GM23248 (cell line): ENCODE results near the gene YJEFN3. TPM values are rescaled to one million over a fixed set of nuclear protein-coding genes. Genes with fewer than 3 reads are reported as not detected.
A peak's percentile ranks its signal among the peaks of the same experiment; 100 is the strongest.

Experiments used
- DNase-seq: peaks from one replicate; pipeline ENCODE4 v3.0.0-alpha.2; 2015
- H2AFZ ChIP-seq: fragments of 200-600 bp; sonication (generic); 2 replicates; pipeline ENCODE4 v1.6.1; 2016; ENCODE audit warnings: antibody characterized with exemption
- H3F3A ChIP-seq: fragments of 200-600 bp; sonication (generic); 2 replicates; pipeline ENCODE4 v1.6.1; 2016; ENCODE audit warnings: mild to moderate bottlenecking, antibody characterized with exemption, mixed run types; ENCODE audit not compliant: insufficient read depth
- H3K27ac ChIP-seq: fragments of 200-600 bp; sonication (generic); 2 replicates; pipeline ENCODE4 v1.5.1; 2016; ENCODE audit warnings: mild to moderate bottlenecking
- H3K27me3 ChIP-seq: fragments of 200-600 bp; sonication (generic); replicated peaks from 2 replicates; pipeline ENCODE4 v1.6.1; 2016; ENCODE audit warnings: mild to moderate bottlenecking; ENCODE audit not compliant: insufficient read depth
- H3K36me3 ChIP-seq: fragments of 200-600 bp; sonication (generic); 2 replicates; pipeline ENCODE4 v1.6.1; 2016; ENCODE audit warnings: low read depth, mild to moderate bottlenecking
- H3K4me1 ChIP-seq: fragments of 200-600 bp; sonication (generic); 2 replicates; pipeline ENCODE4 v1.6.1; 2016; ENCODE audit warnings: mild to moderate bottlenecking; ENCODE audit not compliant: insufficient read depth
- H3K4me2 ChIP-seq: fragments of 200-600 bp; sonication (generic); one replicate; pipeline ENCODE4 v1.6.1; 2016; ENCODE audit warnings: mild to moderate bottlenecking; ENCODE audit not compliant: unreplicated experiment
- H3K4me3 ChIP-seq: fragments of 200-600 bp; sonication (generic); 2 replicates; pipeline ENCODE4 v1.5.1; 2016; ENCODE audit warnings: mild to moderate bottlenecking
- H3K79me2 ChIP-seq: fragments of 200-600 bp; sonication (generic); 2 replicates; pipeline ENCODE4 v1.6.1; 2016; ENCODE audit warnings: mild to moderate bottlenecking; ENCODE audit not compliant: insufficient read depth
- H3K9ac ChIP-seq: fragments of 200-600 bp; sonication (generic); 2 replicates; pipeline ENCODE4 v1.6.1; 2016; ENCODE audit warnings: mild to moderate bottlenecking
- H3K9me2 ChIP-seq: fragments of 200-600 bp; sonication (generic); 2 replicates; pipeline ENCODE4 v1.6.1; 2016; ENCODE audit warnings: mixed run types, mild to moderate bottlenecking, moderate library complexity; ENCODE audit not compliant: insufficient read depth
- H3K9me3 ChIP-seq: fragments of 200-600 bp; sonication (generic); one replicate; pipeline ENCODE4 v1.6.1; 2017; ENCODE audit warnings: low read depth
- H4K20me1 ChIP-seq: fragments of 200-600 bp; sonication (generic); 2 replicates; pipeline ENCODE4 v1.6.0; 2016; ENCODE audit not compliant: insufficient read depth
- EZH2 ChIP-seq: fragments of 200-600 bp; sonication (generic); IDR thresholded peaks from 2 replicates; pipeline ENCODE4 v1.6.1; 2018; ENCODE audit warnings: antibody characterized with exemption, mild to moderate bottlenecking; ENCODE audit not compliant: insufficient read depth, poor library complexity, severe bottlenecking
- EZH2phosphoT487 ChIP-seq: fragments of 200-600 bp; sonication (generic); IDR thresholded peaks from 2 replicates; pipeline ENCODE4 v1.6.1; 2018; ENCODE audit warnings: antibody characterized with exemption, moderate library complexity, mild to moderate bottlenecking, low read depth; ENCODE audit not compliant: insufficient read depth
- WGBS, 2 experiments: methylation state at CpG; one replicate each; pipeline ENCODE4 v1.1.6; 2015 to 2017; ENCODE audit warnings: low lambda C conversion rate in 2 of 2, low coverage in 1 of 2; ENCODE audit errors: missing lambda C conversion rate in 2 of 2; 5-methylcytosine and 5-hydroxymethylcytosine counted together
- in situ Hi-C: fragments of 300-500 bp; cut with MboI; formaldehyde crosslinking; loops from 2 replicates; pipeline ENCODE4 v1.15.0; 2020
- polyA plus RNA-seq: library from polyadenylated mRNA; unstranded; fragments of >200 nt; fragmentation: Nextera tagmentation; extraction: Ambion mirVana; gene quantifications from 2 replicates; pipeline ENCODE4 v1.2.1, GENCODE V29; 2016
- total RNA-seq: library from RNA; depleted of rRNA; stranded (reverse); fragments of >200 nt; shearing (Covaris generic); gene quantifications from 2 replicates; pipeline ENCODE4 v1.2.3, GENCODE V29; 2014

The YJEFN3 gene
- total and polyA plus RNA-seq, 2 experiments from 2014 or later = 2.4 TPM; not detected in 1

GRCh38 chr19:19514881-19515641 is 13.7 kb upstream of the YJEFN3 start, which contains the start of gene TSSK6:
TSS of gene TSSK6 (minus strand) at chr19:19515548. CDS start at chr19:19515427, 121 bp downstream.
- H2AFZ ChIP-seq = peak within 1 kb of the TSS; percentile 84

GRCh38 chr19:19515642-19516519 is 12.8 kb upstream of the YJEFN3 start, which contains the start of gene NDUFA13:
TSS of gene NDUFA13 (plus strand) at chr19:19516225. CDS start at chr19:19516239, 14 bp downstream.
- Histone ChIP-seq H3K4me2 (peak within 1 kb of the TSS; percentile 100), H2AFZ (peak within 1 kb of the TSS; percentile 84), H3K27ac (peak within 1 kb of the TSS; percentile 62), H3K9me3 (no peaks in the 10 kb centered on the region), H3K9me2 (no peaks in the 10 kb centered on the region), H3K4me1 (peaks cover 9% of the 10 kb centered on the region), H4K20me1 (no peaks in the 10 kb centered on the region), H3F3A (no peaks in the 10 kb centered on the region), H3K4me3 (peak within 1 kb of the TSS; percentile 100), H3K79me2 (peaks cover 48% of the 10 kb centered on the region), H3K27me3 (no peaks in the 10 kb centered on the region), H3K9ac (peak within 1 kb of the TSS; percentile 90), H3K36me3 (no peaks in the 10 kb centered on the region)
- peak; percentile 94 for DNase-seq
- WGBS, 2 experiments = 4 to 5% methylated on average over 51 to 61 of the region's 61 CpGs
- in situ Hi-C loops = no loop called here
- TF ChIP-seq EZH2 (no peak), EZH2phosphoT487 (no peak)

More at GRCh38 chr19:19514881-19515641, 13.7 kb upstream of the YJEFN3 start, which contains the start of gene TSSK6:
- 85% methylated on average over 68 to 74 of the region's 74 CpGs for WGBS, 2 experiments
- H3K4me2 ChIP-seq = peak within 1 kb of the TSS; percentile 100
- peak within 1 kb of the TSS; percentile 90 for H3K9ac ChIP-seq
- peak within 1 kb of the TSS; percentile 100 for H3K4me3 ChIP-seq
- no peaks in the 10 kb centered on the region for H3K9me3 ChIP-seq
- no peaks in the 10 kb centered on the region for H3K9me2 ChIP-seq
- H3F3A ChIP-seq = no peaks in the 10 kb centered on the region
- no peaks in the 10 kb centered on the region for H4K20me1 ChIP-seq
- in situ Hi-C loops = no loop called here
- peaks cover 9% of the 10 kb centered on the region for H3K4me1 ChIP-seq
- H3K27ac ChIP-seq = peak within 1 kb of the TSS; percentile 62
- no peak for DNase-seq
- peaks cover 40% of the 10 kb centered on the region for H3K79me2 ChIP-seq
- no peaks in the 10 kb centered on the region for H3K27me3 ChIP-seq
- TF ChIP-seq EZH2phosphoT487 (no peak), EZH2 (no peak)
- H3K36me3 ChIP-seq = no peaks in the 10 kb centered on the region

- Histone ChIP-seq H3K4me1 (peaks cover 9% of the 10 kb centered on the region), H2AFZ (peak overlapping the region; percentile 84), H3K9me3 (no peaks in the 10 kb centered on the region), H3K27me3 (no peaks in the 10 kb centered on the region), H3K36me3 (0 out of 2 replicates have a peak, but pooled peaks cover 2% of the 10 kb centered on the region), H4K20me1 (no peaks in the 10 kb centered on the region), H3K9ac (peak overlapping the region; percentile 90), H3K4me3 (peak overlapping the region; percentile 100), H3K79me2 (peaks cover 62% of the 10 kb centered on the region), H3K9me2 (no peaks in the 10 kb centered on the region), H3K4me2 (peak overlapping the region; percentile 100), H3F3A (no peaks in the 10 kb centered on the region), H3K27ac (peak overlapping the region; percentile 62)
- WGBS, 2 experiments = 51 to 55% methylated on average over 10 of the region's 10 CpGs
- TF ChIP-seq EZH2 (no peak), EZH2phosphoT487 (no peak)
- in situ Hi-C loops = no loop called here
- DNase-seq = no peak
Observed at GRCh38 chr19:19517235-19517619, 11.5 kb upstream of the YJEFN3 start.

- no peak for DNase-seq
- H3K9me2 ChIP-seq = no peaks in the 10 kb centered on the region
- H3K4me3 ChIP-seq = no peak overlapping the region
- no peaks in the 10 kb centered on the region for H3K27me3 ChIP-seq
- H3K79me2 ChIP-seq = peaks cover 89% of the 10 kb centered on the region
- H2AFZ ChIP-seq = no peak overlapping the region
- no peaks in the 10 kb centered on the region for H4K20me1 ChIP-seq
- H3K4me1 ChIP-seq = peaks cover 9% of the 10 kb centered on the region
- H3K27ac ChIP-seq = no peak overlapping the region
- in situ Hi-C loops = no loop called here
- H3K36me3 ChIP-seq = 0 out of 2 replicates have a peak, but pooled peaks cover 2% of the 10 kb centered on the region
- no peaks in the 10 kb centered on the region for H3K9me3 ChIP-seq
- WGBS, 2 experiments = 66 to 69% methylated on average over 6 of the region's 6 CpGs
- no peak overlapping the region for H3K9ac ChIP-seq
- no peak overlapping the region for H3K4me2 ChIP-seq
- H3F3A ChIP-seq = no peaks in the 10 kb centered on the region
- no peak for TF ChIP-seq EZH2phosphoT487
- TF ChIP-seq EZH2 = no peak
Observed at GRCh38 chr19:19520989-19521388, 7.7 kb upstream of the YJEFN3 start.
